ENCODE data around the gene RAB3B.

GRCh38 chr1:51924455-51924854, 66.0 kb downstream of the RAB3B start:
- no peak for TF ChIP-seq CTCF (IDR thresholded peaks at IDR 0.05)
- no peak for TF ChIP-seq POLR2A (IDR thresholded peaks at IDR 0.05)
- TF ChIP-seq EP300 (IDR thresholded peaks at IDR 0.05): no peak

Data from upper lobe of left lung (tissue), 4 donors.